Activated CD8-positive, alpha-beta memory T cell treated with anti-CD3 and anti-CD28 coated beads, Interleukin-2, amount 50 U/mL, for 48 hours (primary cell): Measurements from ENCODE around the gene HHAT.

Experiments used
- DNase-seq: peaks from one replicate; pipeline ENCODE4 v3.0.0-alpha.2; 2020

HHAT gene

DNA sequence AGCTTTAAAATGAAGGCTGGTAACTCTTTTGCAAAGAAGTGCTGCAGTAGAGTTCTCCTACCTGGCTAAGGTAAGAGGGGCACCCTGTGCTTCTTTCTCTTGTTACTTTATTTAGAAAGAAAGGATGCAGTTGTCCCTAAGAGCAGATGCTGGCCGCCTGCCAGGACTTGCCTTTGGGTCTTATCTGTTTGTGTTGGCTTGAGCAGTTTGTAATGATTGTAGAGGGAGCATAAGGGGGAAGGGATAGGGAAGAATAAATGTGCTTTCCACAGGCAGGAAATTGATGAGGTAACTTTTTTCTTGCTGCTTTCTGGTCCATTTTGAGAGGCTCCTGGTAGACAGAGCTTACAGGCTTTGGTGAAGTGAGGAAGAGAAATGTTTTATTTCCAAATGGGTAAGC, 229.6 kb downstream of the HHAT start:
- DNase-seq = no peak

- DNase-seq = no peak
These were observed 236.6 kb downstream of the HHAT start for GRCh38 chr1:210565306-210565705.

DNA sequence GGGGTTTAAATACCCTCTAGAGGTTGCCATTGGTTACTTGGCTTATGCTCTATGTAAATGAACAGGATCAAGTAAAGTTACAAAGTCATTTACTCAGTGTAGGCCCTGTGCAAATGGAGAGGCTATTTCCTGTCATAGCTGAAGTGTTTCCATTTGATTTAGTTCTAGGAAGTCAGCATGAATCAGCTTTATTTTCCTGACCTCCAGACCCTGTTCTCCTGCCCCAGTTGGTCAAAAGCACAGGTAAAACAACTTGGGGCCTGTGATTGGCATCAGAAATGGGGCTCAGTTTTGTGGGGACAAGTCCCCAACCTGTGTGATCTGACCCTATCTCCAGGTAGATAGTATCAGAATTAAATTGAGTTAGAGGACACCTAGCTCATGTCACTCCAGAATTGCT, 239.9 kb downstream of the HHAT start:
- DNase-seq = no peak

DNA sequence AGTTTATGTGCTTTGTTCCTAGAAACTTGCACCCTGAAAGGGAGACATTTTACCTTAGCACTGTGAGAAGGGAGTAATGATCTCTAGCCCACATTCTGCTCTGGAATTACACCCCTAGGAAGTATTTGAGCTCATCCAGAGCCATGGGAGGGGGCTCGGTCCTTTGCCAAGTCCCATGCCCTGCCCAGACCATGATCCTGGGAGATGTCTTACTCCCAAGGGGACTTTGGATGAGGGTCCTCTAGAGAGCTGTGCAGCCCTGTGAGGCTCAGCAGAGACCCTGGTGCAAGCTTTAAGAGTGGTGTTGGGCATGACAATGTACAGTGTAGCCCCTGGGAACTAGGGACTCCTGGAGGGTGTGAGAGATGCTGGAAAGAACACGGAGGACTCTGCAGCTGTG, 241.4 kb downstream of the HHAT start:
- DNase-seq = no peak

GRCh38 chr1:210571356-210572284, 242.9 kb downstream of the HHAT start:
- no peak for DNase-seq

GRCh38 chr1:210573141-210573540, 244.4 kb downstream of the HHAT start:
- DNase-seq = no peak

DNA sequence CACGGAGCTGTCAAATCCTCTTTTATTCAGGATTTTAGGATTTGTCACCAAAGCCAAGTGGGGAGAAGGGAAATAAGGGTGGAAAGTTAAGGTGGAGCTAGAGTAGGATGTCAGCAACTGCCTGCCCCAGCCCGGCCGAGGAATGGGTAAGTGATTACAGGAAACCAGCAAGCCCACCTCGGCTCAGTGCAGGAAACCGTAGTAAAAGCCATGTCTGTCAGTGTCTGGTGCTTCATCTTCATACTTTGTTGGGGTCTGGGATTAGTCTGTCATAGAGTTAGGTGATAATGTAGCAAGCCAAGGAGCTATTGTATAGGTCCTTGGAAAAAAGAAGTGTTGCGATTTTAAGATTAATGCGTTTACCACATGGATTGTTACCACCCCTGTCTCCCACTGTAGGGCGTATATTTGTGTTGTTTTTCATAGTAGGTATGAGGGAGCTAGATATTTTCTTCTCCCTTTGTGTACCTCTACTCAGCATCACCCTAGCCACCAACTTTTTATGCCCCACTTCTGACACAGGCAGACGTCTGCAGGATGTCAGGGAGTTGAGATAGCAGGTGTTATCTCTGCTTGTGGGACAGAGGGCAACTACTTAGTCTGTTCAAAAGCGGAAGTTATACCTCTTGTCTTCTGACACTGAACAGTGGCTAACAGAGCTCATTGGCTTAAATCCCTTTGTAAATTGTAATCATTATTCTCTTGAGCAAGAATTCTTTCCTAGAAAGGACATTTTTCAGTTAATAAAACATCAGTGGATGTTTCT, 253.7 kb downstream of the HHAT start:
- DNase-seq = no peak

DNA sequence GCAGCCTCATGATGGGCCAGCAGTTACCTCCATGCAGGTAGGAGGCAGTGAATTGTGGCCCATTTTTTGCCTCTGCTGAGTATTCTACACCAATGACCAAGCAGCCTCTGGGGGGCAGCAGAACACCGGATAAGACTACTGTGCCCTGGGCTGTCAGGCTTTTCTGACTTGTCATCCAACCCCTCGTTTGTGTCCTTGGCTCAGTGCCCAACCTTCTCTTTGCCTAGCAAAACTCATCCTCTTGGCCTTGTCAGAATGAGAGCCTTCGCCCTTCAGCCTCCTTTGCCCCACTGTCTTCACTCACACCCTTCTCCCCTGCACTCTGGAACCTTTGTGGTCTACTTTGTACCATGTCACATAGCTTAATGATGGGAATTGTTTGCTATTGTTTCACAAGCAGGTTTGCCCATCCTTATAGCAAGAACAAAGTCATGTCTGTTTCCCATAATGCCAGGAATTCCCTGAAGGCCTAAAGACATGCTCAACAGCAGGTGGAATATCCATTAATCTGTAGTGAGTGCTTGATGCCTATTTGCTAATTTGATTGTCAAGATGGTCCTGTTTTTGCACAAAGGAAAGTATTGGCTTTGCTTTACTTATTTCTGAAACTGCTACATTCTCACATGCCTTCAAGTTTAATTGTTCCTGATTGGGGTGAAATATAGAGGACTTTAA, 255.9 kb downstream of the HHAT start:
- DNase-seq = peak; percentile 84

GRCh38 chr1:210586771-210587170, 258.1 kb downstream of the HHAT start:
- DNase-seq = no peak

GRCh38 chr1:210587566-210587965, 258.9 kb downstream of the HHAT start:
- no peak for DNase-seq

GRCh38 chr1:210588357-210588756, 259.7 kb downstream of the HHAT start:
- no peak for DNase-seq

DNA sequence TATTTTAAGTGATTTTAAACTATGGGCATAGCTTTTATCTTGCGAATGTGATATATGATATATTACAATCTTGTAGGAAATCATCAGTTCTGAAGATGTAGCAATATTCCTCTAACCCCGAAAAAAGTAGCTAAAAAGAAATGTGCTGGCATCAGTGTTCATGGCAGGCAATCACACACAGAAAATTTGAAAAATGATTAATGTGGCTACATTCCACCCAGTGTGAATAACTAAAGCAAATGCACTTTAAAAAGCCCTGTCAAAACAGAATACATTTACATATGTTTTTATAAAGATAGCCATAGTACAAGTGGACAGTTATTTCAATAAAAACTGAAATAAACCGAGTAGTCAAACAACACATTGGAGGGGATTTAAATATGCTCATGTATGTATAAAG, 260.2 kb downstream of the HHAT start:
- no peak for DNase-seq

DNA sequence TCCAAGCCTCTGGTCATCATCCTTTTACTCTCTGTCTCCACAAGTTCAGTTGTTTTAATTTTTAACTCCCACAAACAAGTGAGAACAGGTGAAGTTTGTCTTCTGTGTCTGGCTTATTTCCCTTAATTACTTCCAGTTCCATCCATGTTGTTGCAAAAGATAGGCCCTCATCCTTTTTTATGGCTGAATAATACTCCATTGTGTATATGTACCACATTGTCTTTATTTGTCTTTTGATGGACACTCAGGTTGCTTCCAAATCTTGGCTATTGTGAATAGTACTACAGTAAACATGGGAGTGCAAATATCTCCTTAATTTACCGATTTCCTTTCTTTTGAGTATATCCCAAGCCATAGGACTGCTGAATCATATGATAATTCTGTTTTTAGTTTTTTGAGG, 262.5 kb downstream of the HHAT start:
- DNase-seq = no peak

- DNase-seq = no peak
These were observed 265.9 kb downstream of the HHAT start for GRCh38 chr1:210594605-210595004.

DNA sequence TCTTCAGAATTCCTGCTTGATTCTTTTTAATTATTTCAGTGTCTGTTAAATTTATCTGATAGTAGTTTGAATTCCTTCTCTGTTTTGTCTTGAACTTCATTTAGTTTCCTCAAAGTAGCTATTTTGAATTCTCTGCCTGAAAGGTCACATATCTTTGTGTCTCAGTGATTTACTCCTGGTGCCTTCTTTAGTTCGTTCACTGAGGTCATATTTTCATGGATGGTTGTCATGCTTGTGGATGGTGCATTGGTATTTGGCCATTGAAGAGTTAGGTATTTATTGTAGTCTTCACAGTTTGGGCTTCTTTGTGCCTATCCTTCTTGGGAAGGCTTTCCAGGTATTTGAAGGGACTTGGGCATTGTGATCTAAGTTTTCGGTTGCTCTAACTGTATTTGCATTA, 267.9 kb downstream of the HHAT start:
- no peak for DNase-seq

DNA sequence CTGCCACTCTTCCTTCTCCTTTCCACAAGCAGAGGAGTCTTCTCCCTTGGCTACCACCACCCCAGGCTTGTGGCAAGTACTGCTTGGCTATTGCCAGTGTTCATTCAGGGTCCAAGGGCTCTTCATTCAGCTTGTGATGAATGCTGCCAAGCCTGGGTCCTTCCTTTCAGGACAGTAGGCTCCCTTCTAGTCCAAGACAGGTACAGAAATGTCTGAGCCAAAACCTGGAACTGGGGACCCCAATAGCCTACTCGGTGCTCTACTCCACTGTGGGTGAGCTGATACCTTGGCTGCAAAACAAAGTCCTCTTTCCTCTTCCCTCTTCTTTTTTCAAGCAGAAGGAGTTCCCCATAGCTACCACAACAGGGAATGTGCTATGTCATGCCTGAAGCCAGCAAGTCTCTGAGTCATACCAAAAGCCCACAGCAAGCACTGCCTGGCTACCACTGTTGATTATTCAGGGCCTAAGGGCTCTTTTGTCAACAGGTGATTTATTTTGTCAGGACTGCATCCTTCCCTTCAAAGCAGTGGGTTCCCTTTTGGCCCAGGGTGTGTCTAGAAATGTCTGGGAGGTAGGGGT, 268.9 kb downstream of the HHAT start:
- DNase-seq = no peak

- no peak for DNase-seq
These were observed 269.5 kb downstream of the HHAT start for GRCh38 chr1:210598135-210598652.

- DNase-seq = no peak
These were observed 271.9 kb downstream of the HHAT start for GRCh38 chr1:210600421-210601159.

GRCh38 chr1:210603123-210603522, 274.4 kb downstream of the HHAT start:
- no peak for DNase-seq

DNA sequence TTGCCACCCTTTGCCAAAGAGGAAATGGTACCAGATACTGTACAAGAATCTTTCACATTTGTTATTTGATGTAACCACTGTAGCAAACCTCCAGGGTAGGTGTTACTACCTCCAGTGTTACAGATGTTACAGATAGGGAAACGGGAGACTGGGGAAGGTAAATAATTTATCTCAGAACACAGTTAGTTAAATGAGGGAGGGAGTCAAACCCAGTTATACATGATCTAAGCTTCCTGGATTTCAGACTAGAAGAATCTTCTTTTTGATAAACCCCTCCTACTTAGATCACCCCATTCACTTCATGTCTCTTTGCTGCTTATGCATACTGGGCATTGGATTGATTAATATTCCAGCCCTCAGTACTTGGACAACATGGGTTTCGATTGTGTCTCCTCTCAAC, 276.4 kb downstream of the HHAT start:
- no peak for DNase-seq

- no peak for DNase-seq
These were observed 278.7 kb downstream of the HHAT start for GRCh38 chr1:210607361-210607760.

GRCh38 chr1:210608767-210609166, 280.1 kb downstream of the HHAT start:
- no peak for DNase-seq
